Cardiac muscle cell (in vitro differentiated cells and primary cell): Measurements from ENCODE around the gene HSD3B1. TPM values are rescaled to one million over a fixed set of nuclear protein-coding genes. Genes with fewer than 3 reads are reported as not detected.

Experiments used
- DNase-seq, 2 donors: peaks; one replicate each; pipeline versions ENCODE4 v3.0.0 to v3.0.0-alpha.2; 2010 to 2017; ENCODE audit warnings: low read depth in 1 of 2, low spot score in 1 of 2
- H3K27ac ChIP-seq: fragments of 200-600 bp; sonication (generic); 2 replicates; pipeline ENCODE4 v1.5.1; 2016
- H3K27me3 ChIP-seq: fragments of 200-600 bp; sonication (generic); 2 replicates; pipeline ENCODE4 v1.6.0; 2016; ENCODE audit warnings: control low read depth
- H3K36me3 ChIP-seq: fragments of 200-600 bp; sonication (generic); 2 replicates; pipeline ENCODE4 v1.5.1; 2016; ENCODE audit warnings: control low read depth
- H3K4me1 ChIP-seq: fragments of 200-600 bp; sonication (generic); 2 replicates; pipeline ENCODE4 v1.8.1; 2017; ENCODE audit warnings: low read depth, mild to moderate bottlenecking, mixed run types
- H3K4me3 ChIP-seq: fragments of 200-600 bp; sonication (generic); 2 replicates; pipeline ENCODE4 v1.5.1; 2016; ENCODE audit warnings: mild to moderate bottlenecking
- H3K9me3 ChIP-seq: fragments of 200-600 bp; sonication (generic); 2 replicates; pipeline ENCODE4 v1.5.1; 2017; ENCODE audit warnings: low read depth, mild to moderate bottlenecking, control low read depth
- polyA plus RNA-seq: library from polyadenylated mRNA; unstranded; fragments of >200 nt; fragmentation: Nextera tagmentation; extraction: Ambion mirVana; gene quantifications from 2 replicates; pipeline ENCODE4 v1.2.1, GENCODE V29; 2016
- total RNA-seq: library from RNA; depleted of rRNA; stranded (reverse); fragments of >200 nt; gene quantifications from 2 replicates; pipeline ENCODE4 v1.2.3, GENCODE V29; 2016
- TF ChIP-seq, protein P1 (sequence below): IDR thresholded peaks from 2 replicates; pipeline ENCODE4 v1.5.1; 2012; ENCODE audit warnings: low read depth, mild to moderate bottlenecking, low read length

Gene HSD3B1
- total RNA-seq, result 0.27 TPM in 1 of 2 replicates, not detected in the other
- polyA plus RNA-seq, result 0.07 TPM in 1 of 2 replicates, not detected in the other

DNA sequence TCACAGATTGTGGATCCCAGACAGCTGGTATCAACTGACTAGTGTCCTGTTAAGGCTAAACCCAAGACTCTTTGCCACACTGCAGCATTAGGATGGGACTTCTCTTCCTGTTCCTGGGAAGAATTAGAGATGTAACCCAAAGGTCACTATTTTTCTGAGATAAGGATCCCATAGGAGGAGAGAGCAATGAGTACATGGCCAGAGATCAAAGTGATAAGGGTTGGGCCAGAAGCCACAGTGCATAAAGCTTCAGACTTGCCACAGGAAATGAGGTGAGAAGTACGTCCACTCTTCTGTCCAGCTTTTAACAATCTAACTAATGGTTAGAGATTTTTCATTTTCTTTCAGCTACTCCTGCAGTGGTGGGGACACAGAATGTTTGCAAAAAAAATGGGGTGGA lies at the start of gene HSD3B1:
TSS of gene HSD3B1 (plus strand) at position 270 of the 400 bp plus-strand sequence. CDS start 267 bp downstream, outside the sequence.
- H3K9me3 ChIP-seq, result no peaks in the 10 kb centered on the region
- no peak for DNase-seq
- H3K27me3 ChIP-seq, result no peaks in the 10 kb centered on the region
- no peaks in the 10 kb centered on the region for H3K36me3 ChIP-seq
- H3K4me1 ChIP-seq, result no peaks in the 10 kb centered on the region
- H3K4me3 ChIP-seq, result no peak within 1 kb of the TSS
- H3K27ac ChIP-seq, result no peak within 1 kb of the TSS
- TF ChIP-seq, protein P1, sequence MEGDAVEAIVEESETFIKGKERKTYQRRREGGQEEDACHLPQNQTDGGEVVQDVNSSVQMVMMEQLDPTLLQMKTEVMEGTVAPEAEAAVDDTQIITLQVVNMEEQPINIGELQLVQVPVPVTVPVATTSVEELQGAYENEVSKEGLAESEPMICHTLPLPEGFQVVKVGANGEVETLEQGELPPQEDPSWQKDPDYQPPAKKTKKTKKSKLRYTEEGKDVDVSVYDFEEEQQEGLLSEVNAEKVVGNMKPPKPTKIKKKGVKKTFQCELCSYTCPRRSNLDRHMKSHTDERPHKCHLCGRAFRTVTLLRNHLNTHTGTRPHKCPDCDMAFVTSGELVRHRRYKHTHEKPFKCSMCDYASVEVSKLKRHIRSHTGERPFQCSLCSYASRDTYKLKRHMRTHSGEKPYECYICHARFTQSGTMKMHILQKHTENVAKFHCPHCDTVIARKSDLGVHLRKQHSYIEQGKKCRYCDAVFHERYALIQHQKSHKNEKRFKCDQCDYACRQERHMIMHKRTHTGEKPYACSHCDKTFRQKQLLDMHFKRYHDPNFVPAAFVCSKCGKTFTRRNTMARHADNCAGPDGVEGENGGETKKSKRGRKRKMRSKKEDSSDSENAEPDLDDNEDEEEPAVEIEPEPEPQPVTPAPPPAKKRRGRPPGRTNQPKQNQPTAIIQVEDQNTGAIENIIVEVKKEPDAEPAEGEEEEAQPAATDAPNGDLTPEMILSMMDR, result no peak

DNA sequence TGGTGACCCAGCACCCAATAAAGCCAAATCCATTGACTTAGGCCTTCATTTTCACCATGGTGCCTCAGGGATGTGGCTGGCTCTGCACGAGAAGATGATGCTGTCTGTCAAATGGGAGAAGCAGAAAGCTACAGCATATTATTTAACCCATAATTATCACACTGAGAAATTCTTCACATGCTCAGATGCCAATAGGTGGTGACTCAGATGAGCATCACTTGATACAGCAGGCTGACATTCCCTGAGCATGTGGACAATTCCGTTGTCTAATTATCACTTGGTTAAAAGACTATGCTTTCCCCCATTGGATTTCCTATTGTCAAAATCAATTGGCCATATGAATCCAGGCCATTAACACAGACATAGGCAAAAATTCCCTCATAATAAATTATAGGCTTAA lies 44.0 kb upstream of the HSD3B1 start:
- Histone ChIP-seq H3K27me3 (no peaks in the 10 kb centered on the region), H3K36me3 (no peaks in the 10 kb centered on the region), H3K27ac (no peak overlapping the region), H3K9me3 (no peaks in the 10 kb centered on the region), H3K4me3 (no peak overlapping the region), H3K4me1 (no peaks in the 10 kb centered on the region)
- TF ChIP-seq, protein P1, result no peak
- DNase-seq, result no peak

DNA sequence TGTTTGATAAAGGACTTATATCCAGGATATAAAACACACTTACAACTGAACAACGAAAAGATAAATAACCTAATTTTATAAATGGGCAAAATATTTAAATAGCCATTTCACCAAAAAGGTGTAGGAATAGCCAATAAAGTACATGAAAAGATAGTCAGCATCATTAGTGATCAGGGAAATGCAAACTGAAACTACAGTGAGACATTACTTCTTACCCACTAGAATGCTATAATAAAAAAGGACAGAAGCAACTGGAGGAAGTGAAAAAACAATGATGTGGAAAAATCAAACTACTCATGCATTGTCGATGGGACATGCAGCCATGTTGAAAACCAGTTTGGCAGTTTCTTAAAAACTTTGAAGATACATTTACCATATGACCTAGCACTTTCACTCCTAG lies 43.4 kb upstream of the HSD3B1 start:
- DNase-seq, result no peak
- Histone ChIP-seq H3K27me3 (no peaks in the 10 kb centered on the region), H3K4me3 (no peak overlapping the region), H3K27ac (no peak overlapping the region), H3K9me3 (no peaks in the 10 kb centered on the region), H3K36me3 (no peaks in the 10 kb centered on the region), H3K4me1 (no peaks in the 10 kb centered on the region)
- TF ChIP-seq, protein P1, result no peak

DNA sequence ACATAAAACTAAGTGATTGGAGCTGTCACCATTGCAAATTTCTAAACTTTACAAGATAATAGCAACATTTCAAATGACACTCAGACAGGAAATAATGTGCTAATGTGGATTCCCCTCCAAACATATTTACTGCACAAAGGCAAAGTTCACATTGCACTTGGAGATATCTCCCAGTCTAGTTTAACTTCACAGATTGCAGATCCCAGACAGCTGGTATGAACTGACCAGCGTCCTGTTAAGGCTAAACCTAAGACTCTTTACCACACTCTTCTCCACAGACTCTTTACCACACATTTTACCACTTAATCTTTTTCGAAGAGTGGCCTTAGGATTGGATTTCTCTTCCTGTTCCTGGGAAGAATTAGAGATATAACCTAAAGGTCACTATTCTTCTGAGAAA lies 40.6 kb upstream of the HSD3B1 start:
- Histone ChIP-seq H3K4me1 (no peaks in the 10 kb centered on the region), H3K27ac (no peak overlapping the region), H3K36me3 (no peaks in the 10 kb centered on the region), H3K27me3 (no peaks in the 10 kb centered on the region), H3K9me3 (no peaks in the 10 kb centered on the region), H3K4me3 (no peak overlapping the region)
- TF ChIP-seq, protein P1, result no peak
- no peak for DNase-seq

- TF ChIP-seq, protein P1, result no peak
- no peaks in the 10 kb centered on the region for H3K9me3 ChIP-seq
- DNase-seq, result no peak
- no peak overlapping the region for H3K27ac ChIP-seq
- no peak overlapping the region for H3K4me3 ChIP-seq
- no peaks in the 10 kb centered on the region for H3K27me3 ChIP-seq
- no peaks in the 10 kb centered on the region for H3K4me1 ChIP-seq
- H3K36me3 ChIP-seq, result no peaks in the 10 kb centered on the region
Observed at GRCh38 chr1:119467219-119467618, 39.8 kb upstream of the HSD3B1 start.
